C4-2B (cell line): ENCODE measurements around the gene LEPR.

Experiments
- CTCF ChIP-seq: fragments of 450-650 bp; conservative IDR thresholded peaks from 2 replicates; pipeline ENCODE4 v1.5.1; 2017; ENCODE audit warnings: mild to moderate bottlenecking
- ZFX ChIP-seq: fragments of 450-650 bp; IDR thresholded peaks from 2 replicates; pipeline ENCODE4 v1.6.1; 2017

GRCh38 chr1:65444128-65444640 lies 23.7 kb downstream of the LEPR start:
- no peak for TF ChIP-seq CTCF
- TF ChIP-seq ZFX: no peak
